Calu3 (cell line): ENCODE measurements around the gene TMF1. TPM values are rescaled to one million over a fixed set of nuclear protein-coding genes. Genes with fewer than 3 reads are reported as not detected.

Source experiments
- BruUV-seq: library from RNA; stranded (reverse); fragments of 400-500 nt; replicated peaks from 2 replicates; lab custom pipeline; 2021; lab: Mats Ljungman, UMichigan
- CTCF ChIA-PET: fragments of 300-600 bp; sonication (Branson Sonifier 250); formaldehyde crosslinking; loops from one replicate; lab custom pipeline; 2022; ENCODE audit warnings: antibody characterized with exemption; lab: Charles Lee
- DNase-seq: peaks from one replicate; pipeline ENCODE4 v3.0.0; 2022
- H3K27ac Mint-ChIP-seq: one replicate; pipeline ENCODE4 v1.8.0; 2022; ENCODE audit warnings: mixed read lengths; ENCODE audit not compliant: unreplicated experiment
- H3K27me3 Mint-ChIP-seq: one replicate; pipeline ENCODE4 v1.8.0; 2022; ENCODE audit warnings: mixed read lengths; ENCODE audit not compliant: unreplicated experiment
- H3K36me3 Mint-ChIP-seq: one replicate; pipeline ENCODE4 v1.8.0; 2022; ENCODE audit warnings: mild to moderate bottlenecking, moderate library complexity, mixed read lengths; ENCODE audit not compliant: insufficient read depth, unreplicated experiment
- H3K4me1 Mint-ChIP-seq: one replicate; pipeline ENCODE4 v1.8.0; 2022; ENCODE audit warnings: mild to moderate bottlenecking, low read depth, mixed read lengths; ENCODE audit not compliant: unreplicated experiment
- H3K4me3 Mint-ChIP-seq: one replicate; pipeline ENCODE4 v1.8.0; 2022; ENCODE audit warnings: mild to moderate bottlenecking, low read depth, moderate library complexity, mixed read lengths; ENCODE audit not compliant: unreplicated experiment
- H3K9me3 Mint-ChIP-seq: one replicate; pipeline ENCODE4 v1.8.0; 2022; ENCODE audit warnings: low read depth, mixed read lengths; ENCODE audit not compliant: unreplicated experiment
- intact Hi-C: fragments of 100-400 bp; cut with micrococcal nuclease; formaldehyde crosslinking; loops from one replicate; pipeline ENCODE4 v1.10.0; 2022; ENCODE audit not compliant: unreplicated experiment
- total RNA-seq: library from RNA; stranded (reverse); gene quantifications from 2 replicates; pipeline ENCODE4 v1.2.3, GENCODE V29; 2022
- TF ChIP-seq, protein P1 (sequence below): fragments of 200-600 bp; IDR thresholded peaks from one replicate; pipeline ENCODE4 v1.8.0; 2022; ENCODE audit warnings: antibody characterized with exemption; ENCODE audit not compliant: unreplicated experiment

TMF1 gene
- total RNA-seq, 1 experiment from 2014 or later, result 34.4 TPM

DNA sequence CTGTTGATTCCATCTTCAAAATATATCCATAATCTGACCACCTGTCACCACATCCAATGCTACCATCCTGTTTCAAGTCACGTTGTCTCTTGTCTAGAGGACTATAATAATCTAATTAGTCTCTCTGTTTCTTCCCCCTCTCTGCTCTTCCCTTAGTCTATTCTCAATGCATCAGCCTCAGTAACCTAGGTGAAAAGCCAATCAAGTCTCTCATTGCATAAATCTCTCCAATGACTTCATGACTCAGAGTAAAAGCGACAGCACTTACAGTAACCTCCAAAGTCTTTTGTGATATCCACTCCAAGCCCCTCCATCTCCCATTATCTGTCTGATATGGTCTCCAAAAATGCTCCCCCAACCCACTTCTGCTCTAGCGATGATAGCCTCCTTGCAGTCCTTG lies 20.8 kb upstream of the TMF1 start:
- CTCF ChIA-PET, result no interaction called here
- peaks cover 20% of the 10 kb centered on the region for H3K36me3 Mint-ChIP-seq
- intact Hi-C loops, result no loop called here

GRCh38 chr3:69066121-69066520 lies 14.0 kb upstream of the TMF1 start:
- Mint-ChIP-seq H3K4me3 (no peak overlapping the region), H3K36me3 (peaks cover 17% of the 10 kb centered on the region), H3K27ac (no peak overlapping the region), H3K27me3 (no peaks in the 10 kb centered on the region), H3K9me3 (no peaks in the 10 kb centered on the region), H3K4me1 (no peaks in the 10 kb centered on the region)
- TF ChIP-seq, protein P1, sequence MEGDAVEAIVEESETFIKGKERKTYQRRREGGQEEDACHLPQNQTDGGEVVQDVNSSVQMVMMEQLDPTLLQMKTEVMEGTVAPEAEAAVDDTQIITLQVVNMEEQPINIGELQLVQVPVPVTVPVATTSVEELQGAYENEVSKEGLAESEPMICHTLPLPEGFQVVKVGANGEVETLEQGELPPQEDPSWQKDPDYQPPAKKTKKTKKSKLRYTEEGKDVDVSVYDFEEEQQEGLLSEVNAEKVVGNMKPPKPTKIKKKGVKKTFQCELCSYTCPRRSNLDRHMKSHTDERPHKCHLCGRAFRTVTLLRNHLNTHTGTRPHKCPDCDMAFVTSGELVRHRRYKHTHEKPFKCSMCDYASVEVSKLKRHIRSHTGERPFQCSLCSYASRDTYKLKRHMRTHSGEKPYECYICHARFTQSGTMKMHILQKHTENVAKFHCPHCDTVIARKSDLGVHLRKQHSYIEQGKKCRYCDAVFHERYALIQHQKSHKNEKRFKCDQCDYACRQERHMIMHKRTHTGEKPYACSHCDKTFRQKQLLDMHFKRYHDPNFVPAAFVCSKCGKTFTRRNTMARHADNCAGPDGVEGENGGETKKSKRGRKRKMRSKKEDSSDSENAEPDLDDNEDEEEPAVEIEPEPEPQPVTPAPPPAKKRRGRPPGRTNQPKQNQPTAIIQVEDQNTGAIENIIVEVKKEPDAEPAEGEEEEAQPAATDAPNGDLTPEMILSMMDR, result no peak
- BruUV-seq, result no TSS peak
- CTCF ChIA-PET, result interaction anchor here (0.7 kb wide), 1 partner anchor 19 kb away, joined by 3 read pairs; no protein-coding TSS in a partner anchor
- intact Hi-C loops, result no loop called here
- no peak for DNase-seq

More for the DNA sequence above, 20.8 kb upstream of the TMF1 start:
- no TSS peak for BruUV-seq
- no peak overlapping the region for H3K4me3 Mint-ChIP-seq
- DNase-seq, result no peak
- no peaks in the 10 kb centered on the region for H3K27me3 Mint-ChIP-seq
- H3K27ac Mint-ChIP-seq, result no peak overlapping the region
- no peaks in the 10 kb centered on the region for H3K9me3 Mint-ChIP-seq
- peaks cover 15% of the 10 kb centered on the region for H3K4me1 Mint-ChIP-seq
- TF ChIP-seq, protein P1, result no peak

GRCh38 chr3:69065318-69065964 lies 13.3 kb upstream of the TMF1 start:
- Mint-ChIP-seq H3K27me3 (no peaks in the 10 kb centered on the region), H3K27ac (no peak overlapping the region), H3K36me3 (peaks cover 17% of the 10 kb centered on the region), H3K4me3 (no peak overlapping the region), H3K4me1 (no peaks in the 10 kb centered on the region), H3K9me3 (no peaks in the 10 kb centered on the region)
- CTCF ChIA-PET, result interaction anchor here (0.7 kb wide), 1 partner anchor 20 kb away, joined by 3 read pairs; no protein-coding TSS in a partner anchor
- DNase-seq, result no peak
- intact Hi-C loops, result no loop called here
- TF ChIP-seq, protein P1, result no peak
- no TSS peak for BruUV-seq

DNA sequence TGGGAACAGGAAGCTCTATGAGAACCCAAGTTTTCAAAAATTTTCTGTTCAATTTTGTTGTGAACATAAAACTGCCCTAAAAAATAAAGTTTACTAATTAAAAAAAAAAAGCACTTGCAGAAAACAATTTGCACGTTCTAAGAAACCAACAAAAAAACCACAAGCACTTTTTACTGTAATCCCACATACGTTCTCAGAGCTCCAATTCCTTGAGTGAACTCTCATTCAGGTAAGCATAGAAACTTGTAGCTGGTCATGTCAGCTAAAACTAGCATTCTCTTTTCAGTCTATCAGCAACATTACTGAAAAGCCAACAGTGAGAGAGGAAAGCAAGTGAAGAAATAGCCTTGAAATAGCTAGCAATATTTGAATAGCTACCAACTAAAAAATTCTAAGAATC lies 11.5 kb upstream of the TMF1 start:
- Mint-ChIP-seq H3K4me1 (no peaks in the 10 kb centered on the region), H3K27me3 (no peaks in the 10 kb centered on the region), H3K36me3 (peaks cover 17% of the 10 kb centered on the region), H3K9me3 (no peaks in the 10 kb centered on the region), H3K27ac (no peak overlapping the region), H3K4me3 (no peak overlapping the region)
- CTCF ChIA-PET, result no interaction called here
- intact Hi-C loops, result no loop called here
- DNase-seq, result no peak
- no TSS peak for BruUV-seq
- TF ChIP-seq, protein P1, result no peak
